K562 treated with DMSO at 1 percent for 4 hours (cell line): ENCODE data around the gene RNASEL. TPM values are rescaled to one million over a fixed set of nuclear protein-coding genes. Genes with fewer than 3 reads are reported as not detected.

Experiments used
- total RNA-seq: library from RNA; unstranded; fragments of 300-600 nt; gene quantifications from 2 replicates; pipeline ENCODE4 v1.2.3, GENCODE V29; 2022; ENCODE audit not compliant: insufficient read depth

Gene RNASEL, protein sequence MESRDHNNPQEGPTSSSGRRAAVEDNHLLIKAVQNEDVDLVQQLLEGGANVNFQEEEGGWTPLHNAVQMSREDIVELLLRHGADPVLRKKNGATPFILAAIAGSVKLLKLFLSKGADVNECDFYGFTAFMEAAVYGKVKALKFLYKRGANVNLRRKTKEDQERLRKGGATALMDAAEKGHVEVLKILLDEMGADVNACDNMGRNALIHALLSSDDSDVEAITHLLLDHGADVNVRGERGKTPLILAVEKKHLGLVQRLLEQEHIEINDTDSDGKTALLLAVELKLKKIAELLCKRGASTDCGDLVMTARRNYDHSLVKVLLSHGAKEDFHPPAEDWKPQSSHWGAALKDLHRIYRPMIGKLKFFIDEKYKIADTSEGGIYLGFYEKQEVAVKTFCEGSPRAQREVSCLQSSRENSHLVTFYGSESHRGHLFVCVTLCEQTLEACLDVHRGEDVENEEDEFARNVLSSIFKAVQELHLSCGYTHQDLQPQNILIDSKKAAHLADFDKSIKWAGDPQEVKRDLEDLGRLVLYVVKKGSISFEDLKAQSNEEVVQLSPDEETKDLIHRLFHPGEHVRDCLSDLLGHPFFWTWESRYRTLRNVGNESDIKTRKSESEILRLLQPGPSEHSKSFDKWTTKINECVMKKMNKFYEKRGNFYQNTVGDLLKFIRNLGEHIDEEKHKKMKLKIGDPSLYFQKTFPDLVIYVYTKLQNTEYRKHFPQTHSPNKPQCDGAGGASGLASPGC
- total RNA-seq, result 4.3 and 7.3 TPM in 2 replicates

DNA sequence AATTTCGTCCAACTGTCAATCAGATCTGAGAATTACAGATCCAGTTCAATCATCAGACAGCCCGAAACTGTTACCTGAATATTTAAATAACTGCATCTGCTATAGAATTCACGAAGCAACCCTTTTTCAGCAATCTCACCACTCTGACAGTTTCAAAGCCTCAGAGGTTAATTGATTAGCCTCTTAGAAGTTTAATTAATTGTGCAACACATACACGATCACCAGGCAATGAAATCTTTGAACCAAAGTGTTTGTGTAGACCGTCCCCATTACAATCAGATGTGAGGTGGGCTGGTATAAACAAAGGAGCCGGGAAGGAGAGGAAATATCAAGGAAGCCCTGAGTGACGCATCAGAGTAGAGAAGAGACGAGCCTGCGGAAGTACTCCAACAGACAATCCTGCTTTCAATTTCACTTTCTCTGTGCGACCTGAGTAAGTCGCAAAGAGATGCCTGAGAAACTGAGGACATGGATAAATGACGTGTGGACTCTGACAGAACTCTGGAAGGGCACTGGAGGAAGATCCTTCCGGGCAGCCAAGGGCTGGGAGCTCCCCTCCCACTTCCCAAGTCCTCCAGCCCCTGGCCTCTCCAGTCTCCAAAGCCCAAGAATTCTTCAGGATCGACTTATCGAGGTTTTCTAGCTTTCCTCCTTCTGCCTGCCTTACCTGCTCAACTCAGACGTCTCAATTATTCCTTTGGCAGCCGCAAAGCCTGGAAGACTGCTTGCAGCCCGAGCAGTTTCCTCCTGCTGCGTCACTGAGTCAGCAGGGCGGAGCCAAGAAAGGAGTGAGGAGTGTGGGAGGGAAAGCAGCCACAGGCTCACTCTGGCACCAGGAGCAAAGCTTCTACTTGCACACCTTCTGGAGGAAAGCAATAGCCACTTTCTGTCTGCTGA lies at the start of gene RNASEL:
Gene RNASEL (minus strand): TSS at position 757 of the 897 bp plus-strand sequence. CDS start 2,450 bp downstream, outside the sequence.

GRCh38 chr1:182604175-182605164 lies 15.4 kb upstream of the RNASEL start, which contains the start of gene RGS16:
TSS of gene RGS16 (minus strand) at chr1:182604389. CDS start at chr1:182604259, 130 bp downstream.

Other genes with a start within 250 kb of the RNASEL start
- 474 and 479 TPM in 2 replicates for gene GLUL, start 197.5 kb downstream of the RNASEL start, total RNA-seq
- not detected in 2 replicates for gene TEDDM1, start 188.6 kb downstream of the RNASEL start, total RNA-seq
- not detected in 2 replicates for gene RGSL1, start 139.1 kb downstream of the RNASEL start, total RNA-seq
- 0.51 and 0.98 TPM in 2 replicates for gene RGS16, start 15.1 kb upstream of the RNASEL start, total RNA-seq
- not detected in 2 replicates for gene RGS8, start 95.3 kb upstream of the RNASEL start, total RNA-seq
- gene NPL, start 200.5 kb upstream of the RNASEL start, total RNA-seq, result 29.3 and 34.2 TPM in 2 replicates